HFF-Myc (cell line): ENCODE results near the gene EEFSEC.

Experiments used
- DNase-seq: peaks from one replicate; pipeline ENCODE4 v3.0.0-alpha.2; 2011; ENCODE audit warnings: low read depth; ENCODE audit errors: extremely low read depth
- H3K4me3 ChIP-seq: replicated peaks from 2 replicates; pipeline ENCODE4 v1.5.1; 2011; ENCODE audit warnings: low read depth, mild to moderate bottlenecking, control low read depth, low read length
- CTCF ChIP-seq: IDR thresholded peaks from 2 replicates; pipeline ENCODE4 v1.5.1; 2012; ENCODE audit warnings: mild to moderate bottlenecking, low read depth, low read length, control low read depth; ENCODE audit errors: missing control alignments

The EEFSEC gene

GRCh38 chr3:128252083-128252482 is 98.8 kb downstream of the EEFSEC start:
- DNase-seq: no peak
- no peak overlapping the region for H3K4me3 ChIP-seq
- TF ChIP-seq CTCF: no peak

DNA sequence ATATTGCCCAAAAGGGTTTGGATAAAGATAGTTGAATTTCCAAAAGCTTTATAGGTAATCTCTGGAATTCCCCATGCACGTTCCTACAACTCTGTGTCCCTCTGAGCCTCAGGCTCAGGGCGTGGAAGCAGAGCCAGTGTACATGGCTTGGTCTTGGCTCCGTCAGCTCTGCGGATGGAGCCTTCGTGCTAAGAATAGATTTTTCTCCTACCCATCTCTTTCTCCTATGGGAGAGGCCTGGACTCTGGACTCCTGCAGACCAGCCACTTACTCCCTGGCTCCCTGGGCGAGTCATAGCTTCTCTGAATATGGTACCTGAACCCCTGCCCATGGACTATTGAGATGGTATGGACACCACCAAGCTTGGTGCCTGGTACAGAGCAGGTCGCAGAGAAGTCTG is 99.9 kb downstream of the EEFSEC start:
- no peak for DNase-seq
- no peak overlapping the region for H3K4me3 ChIP-seq
- no peak for TF ChIP-seq CTCF

DNA sequence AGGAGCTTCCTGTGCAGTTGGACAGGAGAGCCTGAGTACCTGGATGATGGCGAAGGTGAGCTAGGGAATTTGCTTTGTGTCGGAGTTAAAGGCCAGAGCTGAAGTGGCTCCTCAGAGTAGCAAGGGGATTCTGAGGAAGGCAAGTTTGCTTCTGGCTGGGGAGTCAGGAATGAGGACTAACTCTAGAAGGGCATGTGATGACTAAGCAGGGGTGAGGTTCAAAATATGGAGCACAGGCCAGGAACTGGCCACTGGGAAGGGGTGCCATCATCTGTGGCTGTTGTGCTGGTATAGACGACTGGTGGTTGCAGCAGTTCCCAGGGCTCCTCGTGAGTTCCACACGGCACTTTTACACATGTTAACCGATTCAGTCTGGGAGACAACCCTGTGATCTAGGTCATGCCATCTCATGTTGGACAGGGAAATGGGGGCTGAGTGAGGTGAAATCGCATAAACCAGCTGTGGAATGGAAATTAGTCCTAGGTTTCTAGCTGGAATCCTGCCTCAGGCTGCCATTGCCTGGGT is 100.8 kb downstream of the EEFSEC start:
- no peak overlapping the region for H3K4me3 ChIP-seq
- TF ChIP-seq CTCF: no peak
- no peak for DNase-seq

- TF ChIP-seq CTCF: no peak
- no peak overlapping the region for H3K4me3 ChIP-seq
- DNase-seq: no peak
These were observed 101.7 kb downstream of the EEFSEC start for GRCh38 chr3:128254967-128255366.

- no peak overlapping the region for H3K4me3 ChIP-seq
- no peak for TF ChIP-seq CTCF
- no peak for DNase-seq
These were observed 102.8 kb downstream of the EEFSEC start for GRCh38 chr3:128256131-128256530.

DNA sequence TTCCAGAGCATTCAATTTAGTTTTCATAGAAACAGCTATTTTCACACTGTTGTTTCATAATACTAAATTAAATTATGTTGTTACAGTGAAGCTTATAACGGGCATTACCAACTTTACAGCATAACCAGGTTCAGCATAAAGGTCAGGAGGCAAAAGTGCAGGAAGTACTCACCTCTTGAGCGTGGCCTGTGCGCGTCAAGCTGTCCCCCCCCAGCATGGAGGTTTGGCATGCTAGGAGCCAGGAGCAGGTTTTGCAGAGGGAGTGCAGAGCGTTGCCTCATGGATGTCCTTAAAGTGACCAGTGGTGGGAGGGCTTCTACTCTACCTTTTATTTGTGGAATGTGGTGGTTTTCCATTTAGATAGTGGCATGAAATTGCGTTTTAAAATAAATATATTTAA is 104.4 kb downstream of the EEFSEC start:
- DNase-seq: no peak
- H3K4me3 ChIP-seq: no peak overlapping the region
- TF ChIP-seq CTCF: no peak

GRCh38 chr3:128260275-128260674 is 107.0 kb downstream of the EEFSEC start:
- no peak for TF ChIP-seq CTCF
- no peak for DNase-seq

More at GRCh38 chr3:128260275-128260674, 107.0 kb downstream of the EEFSEC start:
- no peak overlapping the region for H3K4me3 ChIP-seq
